NCI-H460 (cell line): ENCODE measurements around the gene MBOAT2. TPM values are rescaled to one million over a fixed set of nuclear protein-coding genes. Genes with fewer than 3 reads are reported as not detected.
"Not testable (repeated sequence)": the region's sequence is repeated elsewhere in the genome, so short reads cannot be mapped to it uniquely, and the experiment has no call there.

Experiments
- DNase-seq: peaks from one replicate; pipeline ENCODE4 v3.0.0-alpha.2; 2016; ENCODE audit warnings: low read depth; ENCODE audit errors: extremely low read depth
- total RNA-seq: library from RNA; depleted of rRNA; stranded (reverse); fragments of >200 nt; shearing (Covaris generic); gene quantifications from 2 replicates; pipeline ENCODE4 v1.2.3, GENCODE V29; 2014

MBOAT2 gene
- total RNA-seq, 1 experiment from 2014 or later: 4.9 TPM

DNA sequence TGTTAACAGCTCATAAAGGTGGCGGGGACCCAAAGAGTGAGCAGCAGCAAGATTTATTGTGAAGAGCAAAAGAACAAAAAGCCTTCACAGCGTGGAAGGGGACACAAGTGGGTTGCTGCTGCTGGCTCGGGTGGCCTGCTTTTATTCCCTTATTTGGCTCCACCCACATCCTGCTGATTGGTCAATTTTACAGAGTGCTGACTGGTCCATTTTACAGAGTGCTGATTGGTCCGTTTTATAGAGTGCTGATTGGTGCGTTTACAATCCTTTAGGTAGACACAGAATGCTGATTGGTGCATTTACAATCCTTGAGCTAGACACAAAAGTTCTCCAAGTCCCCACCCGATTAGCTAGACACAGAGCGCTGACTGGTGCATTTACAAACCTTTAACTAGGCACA, 100.7 kb downstream of the MBOAT2 start:
- not testable (repeated sequence) for DNase-seq

DNA sequence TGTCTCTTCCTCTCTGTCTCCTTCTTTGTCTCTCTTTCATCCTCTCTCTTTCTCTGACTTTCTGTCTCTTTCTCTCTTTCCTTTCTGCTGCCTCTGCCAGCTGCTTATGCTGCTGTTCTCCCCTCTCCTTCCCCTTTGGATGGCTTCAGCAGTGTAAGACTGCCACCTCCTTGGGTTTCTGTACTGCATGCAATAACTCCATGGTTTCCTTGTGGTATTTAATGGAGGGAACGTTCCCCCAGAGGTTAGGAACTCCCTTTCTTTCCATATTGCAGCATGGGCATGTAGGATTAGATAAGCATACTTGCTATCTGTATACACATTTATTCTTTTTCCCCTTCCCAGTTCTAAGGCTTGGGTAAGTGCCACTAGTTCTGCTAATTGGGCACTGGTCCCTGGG, 106.3 kb downstream of the MBOAT2 start:
- DNase-seq: not testable (repeated sequence)

DNA sequence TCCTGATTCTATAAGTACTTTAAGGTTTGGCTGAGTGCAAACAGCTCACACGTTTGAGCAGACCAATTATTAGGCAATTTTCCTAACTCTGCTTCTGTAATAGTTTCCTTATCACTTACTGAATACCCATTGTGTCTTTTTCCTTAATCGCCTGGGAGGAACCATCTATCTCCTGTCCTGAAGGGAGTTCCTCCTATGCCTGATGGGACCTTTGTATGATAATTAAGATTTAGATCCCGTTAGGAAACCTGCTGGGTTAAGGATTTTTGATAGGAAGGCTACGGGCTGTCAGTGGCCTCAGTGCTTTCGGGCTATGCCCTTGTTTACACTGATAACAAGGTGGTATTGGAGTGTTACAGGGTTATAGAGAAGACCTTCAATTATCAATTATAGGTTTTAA, 106.8 kb downstream of the MBOAT2 start:
- not testable (repeated sequence) for DNase-seq

DNA sequence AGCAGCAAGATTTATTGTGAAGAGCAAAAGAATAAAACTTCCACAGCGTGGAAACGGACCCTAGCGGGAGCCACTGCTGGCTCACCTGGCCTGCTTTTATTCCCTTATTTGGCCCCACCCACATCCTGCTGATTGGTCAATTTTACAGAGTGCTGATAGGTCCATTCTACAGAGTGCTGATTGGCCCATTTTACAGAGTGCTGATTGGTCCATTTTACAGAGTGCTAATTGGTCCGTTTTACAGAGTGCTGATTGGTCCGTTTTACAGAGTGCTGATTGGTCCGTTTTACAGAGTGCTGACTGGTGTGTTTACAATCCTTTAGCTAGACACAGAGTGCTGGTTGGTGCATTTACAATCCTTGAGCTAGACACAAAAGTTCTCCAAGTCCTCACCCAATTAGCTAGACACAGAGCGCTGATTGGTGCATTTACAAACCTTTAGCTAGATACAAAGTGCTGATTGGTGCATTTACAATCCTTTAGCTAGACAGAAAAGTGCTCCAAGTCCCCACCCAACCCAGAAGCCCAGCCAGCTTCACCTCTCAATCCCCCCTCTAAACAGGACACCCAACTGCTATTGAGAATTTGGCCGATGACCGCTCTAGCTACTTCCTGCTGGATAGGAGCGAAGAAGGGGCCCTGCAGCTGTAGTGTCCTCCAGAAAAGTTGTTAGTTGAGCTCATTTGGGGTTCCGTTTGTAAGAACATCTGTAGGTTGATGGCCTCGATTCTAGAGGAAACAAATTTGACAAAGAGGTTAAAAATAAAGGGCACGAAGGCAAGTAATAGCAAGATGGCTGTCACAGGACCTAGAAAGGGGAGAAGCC, 108.2 kb downstream of the MBOAT2 start:
- not testable (repeated sequence) for DNase-seq

DNA sequence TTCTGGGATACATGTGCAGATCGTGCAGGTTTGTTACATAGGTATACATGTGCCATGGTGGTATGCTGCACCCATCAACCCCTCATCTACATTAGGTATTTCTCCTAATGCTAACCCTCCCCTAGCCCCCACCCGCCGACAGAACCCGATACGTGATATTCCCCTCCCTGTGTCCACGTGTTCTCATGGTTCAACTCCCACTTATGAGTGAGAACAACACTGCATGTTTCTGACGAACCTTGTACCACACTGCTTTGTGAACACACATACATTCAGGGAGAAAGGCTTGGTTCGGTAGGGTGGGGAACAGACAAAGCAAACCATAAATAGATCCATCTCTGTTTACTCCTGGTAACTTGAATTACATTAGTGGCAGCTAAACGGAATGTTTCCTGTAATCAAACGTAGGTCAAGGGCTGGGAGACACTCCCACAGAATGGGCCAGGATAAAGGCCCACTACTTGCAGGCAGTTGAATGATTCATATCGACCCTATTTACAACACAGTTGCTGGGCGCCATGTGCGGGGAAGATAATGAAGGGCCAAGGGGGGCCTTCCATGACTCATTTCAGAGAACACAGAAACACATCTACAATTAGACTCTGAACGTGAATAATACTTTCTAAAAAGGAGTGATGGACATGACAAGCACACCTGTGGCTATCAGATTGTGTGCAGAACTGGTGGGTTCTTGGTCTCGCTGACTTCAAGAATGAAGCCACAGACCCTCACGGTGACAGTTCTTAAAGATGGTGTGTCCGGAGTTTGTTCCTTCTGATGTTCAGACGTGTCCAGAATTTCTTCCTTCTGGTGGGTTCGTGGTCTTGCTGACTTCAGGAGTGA, 109.3 kb downstream of the MBOAT2 start:
- DNase-seq: no peak

DNA sequence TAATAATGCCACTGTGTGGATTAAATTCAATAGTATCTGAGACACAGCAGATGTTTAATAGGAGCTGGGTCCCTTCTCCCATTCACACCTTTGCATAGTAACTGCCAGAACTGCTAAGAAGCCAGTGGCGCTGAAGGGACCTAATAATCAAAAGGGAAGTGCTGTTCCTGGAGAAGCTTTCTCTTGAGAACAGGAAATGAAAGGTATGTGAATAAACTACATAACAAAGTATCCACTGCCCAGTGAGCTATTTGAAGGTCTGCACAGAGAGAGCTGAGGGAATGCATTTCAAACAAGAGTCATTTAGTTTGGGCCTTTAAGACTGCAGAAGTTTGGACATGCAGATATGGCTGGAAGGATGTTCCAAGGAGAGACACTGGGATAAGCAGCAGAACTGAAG, 110.0 kb downstream of the MBOAT2 start:
- no peak for DNase-seq

DNA sequence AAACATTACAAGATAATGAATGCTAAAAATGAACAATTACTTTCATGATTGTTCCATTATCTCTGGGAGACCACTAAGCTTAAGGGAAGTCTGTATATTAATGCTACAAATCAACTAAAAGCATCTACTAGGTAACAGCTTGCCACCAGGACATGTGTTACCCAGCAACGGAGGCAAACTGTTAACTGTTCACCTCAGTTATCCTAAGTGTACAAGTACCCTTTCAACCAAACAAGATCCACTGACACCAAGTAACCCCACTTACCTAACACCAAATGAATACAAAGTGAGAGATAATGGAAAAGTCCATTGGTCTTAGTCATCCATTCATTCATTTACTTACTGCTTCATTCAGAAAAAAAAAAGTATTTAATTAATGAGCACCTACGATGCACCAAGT, 111.4 kb downstream of the MBOAT2 start:
- no peak for DNase-seq

DNA sequence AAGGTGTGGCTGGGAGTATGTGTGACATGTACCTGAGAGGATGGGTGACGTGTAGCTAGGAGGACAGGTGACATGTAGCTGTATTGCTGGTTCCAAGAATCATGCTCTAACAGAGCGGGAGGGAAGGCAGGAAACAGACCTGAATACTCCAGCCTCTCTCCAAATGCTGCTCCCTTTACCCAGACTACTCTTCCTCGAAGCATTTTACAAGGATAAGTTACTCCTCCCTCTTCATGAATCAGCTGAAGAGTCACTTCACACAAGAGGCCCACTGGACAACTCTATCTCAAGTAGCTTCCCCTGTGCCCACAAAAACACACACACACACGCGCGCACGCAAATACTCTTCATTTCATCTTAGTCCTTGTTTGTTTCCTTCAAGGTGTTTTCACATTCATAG, 113.5 kb downstream of the MBOAT2 start:
- DNase-seq: no peak

DNA sequence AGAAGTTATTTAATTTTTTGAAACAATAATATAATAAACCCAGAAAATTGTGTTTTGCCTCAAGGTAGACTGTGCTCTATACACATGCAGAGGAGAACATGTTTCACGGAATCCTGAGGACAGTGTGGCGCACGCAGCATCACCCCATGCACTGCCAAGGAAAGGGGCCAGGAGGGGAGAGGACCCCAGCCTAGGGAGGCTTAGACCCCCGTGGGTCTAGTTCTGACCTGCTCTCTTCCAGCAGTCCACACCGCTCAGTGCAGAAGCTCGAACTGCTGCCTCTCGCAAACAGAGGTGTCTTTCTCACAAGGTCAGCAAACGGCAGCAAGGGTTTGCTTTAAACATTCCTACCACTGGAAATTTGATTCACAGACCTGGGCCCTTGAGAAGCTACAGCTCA, 114.5 kb downstream of the MBOAT2 start:
- DNase-seq: no peak

DNA sequence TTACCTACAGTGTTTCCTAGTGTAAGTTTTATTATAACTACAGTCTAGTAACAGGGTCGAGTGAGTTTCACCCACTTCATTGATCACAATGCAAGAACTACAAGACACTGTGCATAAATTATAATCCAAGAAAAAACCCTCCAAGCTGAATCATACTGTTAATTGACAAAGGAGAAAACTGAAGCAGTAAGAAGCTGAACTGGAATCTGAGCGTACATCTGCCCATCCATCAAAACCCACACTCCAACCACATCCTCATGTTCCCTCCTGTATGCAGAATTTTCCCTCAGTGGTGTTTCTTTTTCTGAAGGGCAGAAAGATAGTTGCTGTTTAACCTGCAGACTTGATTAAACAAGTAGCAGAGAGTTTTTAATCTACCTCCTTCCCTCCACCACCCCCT, 116.6 kb downstream of the MBOAT2 start:
- no peak for DNase-seq

DNA sequence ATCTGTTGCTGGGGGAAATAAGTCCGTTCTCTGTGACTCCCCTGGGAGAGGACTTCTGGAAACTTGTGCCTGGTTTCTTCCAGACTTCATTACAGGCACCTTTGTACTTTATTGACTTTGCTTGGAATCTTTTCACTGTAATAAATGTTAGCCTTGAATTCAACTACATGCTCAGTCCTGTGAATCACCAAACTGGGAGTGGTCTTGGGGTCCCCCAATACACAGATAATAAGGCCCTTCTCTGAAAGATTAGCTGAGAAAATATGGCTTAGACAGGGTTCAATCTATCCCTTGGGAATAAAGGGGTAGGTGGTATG, 117.3 kb downstream of the MBOAT2 start:
- DNase-seq: no peak

DNA sequence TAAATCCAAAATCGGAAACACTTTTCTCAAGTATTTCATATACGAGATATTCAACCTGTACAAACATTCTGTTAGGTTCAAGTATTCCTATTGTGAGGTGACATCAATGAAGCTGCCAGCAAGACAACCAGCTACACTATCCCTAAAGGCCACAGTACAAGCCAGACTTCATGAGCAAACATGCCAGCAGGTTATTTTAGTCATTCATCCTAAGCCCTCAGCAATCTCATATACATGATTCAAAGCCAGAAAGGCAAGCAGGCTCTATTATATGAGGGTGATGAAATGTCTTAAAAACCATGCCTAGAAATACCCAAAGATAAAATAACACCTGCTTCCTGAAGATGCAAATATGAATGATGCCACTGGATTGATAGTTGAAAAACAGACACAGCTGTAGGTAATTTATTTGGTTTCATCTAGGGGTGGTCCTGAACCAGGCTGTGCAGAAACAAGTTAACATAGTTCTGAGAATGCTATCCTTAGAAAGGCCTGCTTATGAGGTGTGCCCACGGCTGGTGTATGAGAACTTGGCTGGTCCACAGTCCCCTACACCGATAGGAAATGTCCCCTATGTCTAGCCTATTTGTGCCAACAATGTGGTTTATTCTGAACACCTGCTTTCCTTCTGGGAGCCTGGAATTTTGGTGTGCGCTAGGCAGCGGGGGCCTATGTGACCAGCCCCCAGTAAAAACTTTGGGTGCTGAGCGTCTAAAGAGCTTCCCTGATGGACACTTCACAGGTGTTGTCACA, 117.9 kb downstream of the MBOAT2 start:
- no peak for DNase-seq

DNA sequence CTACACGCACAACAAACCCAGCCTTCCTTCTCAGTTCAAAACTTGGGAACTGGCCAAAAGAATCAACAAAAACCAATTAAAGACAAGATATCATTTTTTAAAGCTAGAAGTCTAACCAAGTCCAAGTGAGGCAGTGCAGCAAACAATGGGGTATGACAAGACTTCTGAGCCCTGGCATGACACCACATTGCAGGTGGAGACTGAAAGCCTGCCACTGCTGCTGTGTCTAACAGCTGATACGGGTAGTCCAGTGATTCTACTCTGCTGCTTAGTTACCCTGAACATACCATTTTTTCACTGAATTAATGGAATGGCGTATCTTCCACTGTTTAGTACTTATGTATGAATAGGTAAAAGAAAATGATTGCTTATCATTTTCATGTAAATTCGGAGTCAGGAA, 118.7 kb downstream of the MBOAT2 start:
- no peak for DNase-seq

DNA sequence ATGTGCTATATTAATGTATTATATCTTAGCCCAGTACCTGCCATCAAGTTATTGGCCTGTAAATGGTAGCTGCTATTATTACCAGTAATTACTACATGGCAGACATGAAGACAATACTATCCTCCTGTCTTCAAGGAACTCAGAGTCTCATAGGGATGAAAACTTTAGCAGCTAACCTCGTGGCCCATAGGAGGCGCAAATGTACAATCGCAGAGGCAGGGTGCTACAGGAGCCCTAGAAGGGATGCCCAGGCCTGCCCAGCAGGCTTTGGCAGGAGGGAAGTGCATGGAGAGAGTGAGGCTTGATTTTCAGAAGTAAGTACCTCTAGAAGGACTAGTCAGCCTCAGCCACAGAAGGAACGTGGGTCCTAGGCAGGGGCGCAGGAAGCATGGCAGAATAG, 121.4 kb downstream of the MBOAT2 start:
- DNase-seq: no peak

DNA sequence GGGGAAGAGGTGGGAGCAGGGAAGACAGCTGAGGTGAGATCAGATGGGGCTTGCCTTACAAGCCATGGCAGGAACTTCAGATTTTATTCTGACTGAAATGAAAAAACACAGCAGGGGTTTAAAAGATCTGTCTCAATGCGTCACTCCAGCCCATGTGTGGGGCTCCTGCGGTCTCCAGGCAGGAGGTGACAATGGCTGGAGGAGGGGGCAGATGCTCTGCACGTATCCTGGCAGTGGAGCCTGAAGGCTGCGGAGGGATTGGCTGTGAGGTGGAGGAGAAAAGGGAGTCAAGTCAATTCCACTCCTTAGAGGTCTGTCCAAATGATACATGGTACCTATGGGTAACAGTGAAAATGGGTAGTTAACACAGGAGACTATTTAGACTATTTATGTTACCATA, 125.6 kb downstream of the MBOAT2 start:
- no peak for DNase-seq

DNA sequence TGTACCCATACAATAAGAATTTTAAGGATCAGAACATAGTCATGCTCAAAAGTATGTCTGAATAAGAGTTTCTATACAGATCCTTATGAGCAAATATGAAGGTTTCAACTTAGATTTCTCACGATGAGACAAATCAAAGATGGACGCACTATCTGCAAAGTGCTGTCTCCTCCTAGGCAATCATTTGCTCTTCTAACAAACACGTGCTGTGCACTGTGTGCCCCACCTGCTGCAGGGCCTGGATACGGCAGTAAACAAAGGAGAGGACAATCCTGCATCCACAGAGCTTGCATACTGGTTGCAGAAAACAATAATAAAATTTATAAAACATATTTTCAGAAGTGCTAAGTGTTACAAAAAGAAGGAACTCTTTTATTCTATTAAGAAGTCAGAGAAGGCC, 126.2 kb downstream of the MBOAT2 start:
- DNase-seq: no peak

DNA sequence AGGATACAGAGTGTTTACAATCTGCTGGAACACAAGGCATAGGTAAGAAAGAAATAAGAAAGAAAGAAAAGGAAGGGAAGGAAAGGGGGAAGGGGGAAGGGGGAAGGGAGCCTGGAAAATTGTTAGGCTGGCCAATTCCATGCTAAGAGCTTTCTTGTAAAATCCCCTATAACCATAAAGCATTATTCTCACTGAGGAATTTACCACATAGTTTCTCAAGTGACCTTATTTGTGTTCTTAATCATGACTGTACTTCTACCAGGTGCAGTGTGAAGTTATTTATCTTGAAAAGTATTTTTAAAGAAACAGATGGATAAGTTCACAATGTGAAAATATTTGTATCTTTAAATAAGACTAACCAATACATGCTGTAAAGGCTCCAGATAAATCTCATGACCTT, 126.9 kb downstream of the MBOAT2 start:
- DNase-seq: no peak

DNA sequence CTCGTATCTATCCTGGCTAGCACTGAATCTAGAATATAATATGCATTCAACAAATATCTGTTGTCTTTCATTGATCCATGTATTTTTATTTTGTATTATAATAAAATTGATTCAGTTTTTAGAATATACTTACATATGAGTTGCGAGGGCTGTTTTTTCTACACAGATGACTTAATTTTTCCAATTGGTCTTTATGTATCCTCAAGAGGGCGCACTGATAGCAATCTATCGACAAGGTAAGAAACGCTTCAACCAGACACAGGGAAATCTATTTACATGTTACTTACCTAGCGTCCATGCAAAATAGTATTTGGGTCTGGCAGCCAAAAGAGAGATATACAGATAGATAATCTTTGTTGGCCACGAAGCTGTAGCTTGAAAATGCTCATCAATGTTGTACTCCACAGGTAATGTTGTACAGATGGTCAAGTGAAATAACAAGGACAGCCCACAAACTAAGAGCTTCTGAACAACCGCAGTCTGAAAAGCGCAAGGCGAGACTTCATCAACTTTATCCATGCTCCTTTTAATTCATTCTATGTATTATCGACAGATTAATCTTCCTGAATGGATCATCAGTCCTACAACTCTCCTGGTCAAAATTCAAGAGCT, 130.6 kb downstream of the MBOAT2 start:
- DNase-seq: peak; percentile 42

DNA sequence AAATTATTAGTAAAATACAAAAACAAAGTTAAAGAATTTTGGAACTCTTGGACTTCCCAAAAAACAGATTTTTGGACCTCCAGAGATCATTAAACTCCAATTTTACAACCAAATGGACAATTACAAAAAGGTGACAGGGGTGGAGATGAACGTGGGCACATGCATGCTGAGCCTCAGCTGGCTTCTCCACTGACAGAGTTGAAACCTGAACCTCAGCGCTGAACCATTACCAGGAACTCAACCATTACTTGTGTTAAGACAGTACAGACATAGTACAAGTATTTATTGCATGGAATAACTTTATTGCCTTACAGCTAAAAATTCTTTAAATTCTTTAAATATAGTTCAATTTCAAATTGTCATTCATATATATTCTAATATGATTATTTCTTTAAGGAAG, 133.0 kb downstream of the MBOAT2 start:
- DNase-seq: no peak

DNA sequence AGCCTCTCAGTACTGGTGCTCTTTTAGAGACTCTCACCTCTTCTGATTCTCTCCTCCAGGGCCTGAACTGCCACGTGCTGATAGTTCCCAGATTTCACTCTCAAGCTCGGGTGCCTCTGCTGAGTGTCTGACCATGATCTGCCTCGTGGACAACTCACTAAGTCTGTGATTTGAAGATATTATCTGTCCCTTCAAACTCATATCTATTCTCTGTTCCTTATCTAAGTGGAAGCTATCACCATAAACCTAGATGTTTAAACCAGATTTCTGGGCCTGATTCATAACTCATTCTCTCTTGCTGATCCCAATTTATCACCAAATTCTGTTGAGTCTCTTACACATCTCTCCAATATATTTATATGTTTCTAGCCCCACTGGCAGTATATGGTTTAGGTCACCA, 136.1 kb downstream of the MBOAT2 start:
- DNase-seq: no peak

DNA sequence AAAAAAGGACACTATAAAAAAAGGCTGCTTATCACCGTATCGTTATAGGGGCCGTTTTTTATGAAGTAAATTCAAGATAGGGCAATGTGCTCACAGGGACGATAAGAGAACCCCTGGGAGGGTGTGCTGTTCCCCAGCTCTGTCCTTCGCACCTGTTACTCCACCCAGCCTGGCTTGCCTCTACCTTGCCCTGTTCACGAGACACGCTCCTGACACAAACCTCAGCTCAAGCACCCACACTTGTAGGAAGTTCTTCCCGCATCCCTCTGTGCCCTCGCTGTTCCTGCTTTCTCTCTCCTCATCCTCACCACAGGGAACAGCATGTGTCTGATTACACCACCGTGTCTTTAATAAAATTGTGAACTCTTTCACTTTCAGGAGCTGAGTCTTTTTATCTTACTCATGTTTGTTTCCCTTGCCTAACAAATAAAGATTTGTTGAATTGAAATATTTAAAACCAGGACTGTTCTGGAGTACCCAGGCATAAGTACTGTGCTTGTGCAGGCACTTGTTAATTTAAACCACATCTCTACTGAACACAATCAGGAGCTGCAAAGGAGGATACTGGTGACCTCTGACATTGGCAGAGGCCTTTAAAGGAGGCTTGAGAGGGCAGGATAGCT, 140.0 kb downstream of the MBOAT2 start:
- DNase-seq: no peak
